H1 (cell line): ENCODE data around the gene OR51S1. TPM values are rescaled to one million over a fixed set of nuclear protein-coding genes. Genes with fewer than 3 reads are reported as not detected.

ENCODE experiments used
- ATF3 ChIP-seq: IDR thresholded peaks from 2 replicates; pipeline ENCODE4 v1.6.1; 2011; ENCODE audit warnings: low read depth, mild to moderate bottlenecking, low read length; ENCODE audit not compliant: insufficient read depth
- BCL11A ChIP-seq, 2 experiments: IDR thresholded peaks; one replicate each; pipeline ENCODE4 v1.6.1; 2011; ENCODE audit warnings: low read depth in 2 of 2, low read length in 2 of 2, mild to moderate bottlenecking in 2 of 2
- CBX5 ChIP-seq: fragments of 300-800, 300-1000 bp; sonication (generic); IDR thresholded peaks from 2 replicates; pipeline ENCODE4 v1.7.1; 2016; ENCODE audit warnings: antibody characterized with exemption, low read length, low read depth
- CHD1 ChIP-seq: IDR thresholded peaks from 2 replicates; pipeline ENCODE4 v1.6.1; 2012; ENCODE audit warnings: low read depth, low read length, improper control_type of control experiment
- CHD2 ChIP-seq: IDR thresholded peaks from 2 replicates; pipeline ENCODE4 v1.6.1; 2012; ENCODE audit warnings: low read length, improper control_type of control experiment
- CHD7 ChIP-seq: fragments of 300-600 bp; sonication (generic); IDR thresholded peaks from 2 replicates; pipeline ENCODE4 v1.7.1; 2012; ENCODE audit warnings: low read length, moderate library complexity, mild to moderate bottlenecking, inconsistent platforms; ENCODE audit not compliant: insufficient replicate concordance
- E2F6 ChIP-seq: IDR thresholded peaks from 2 replicates; pipeline ENCODE4 v1.6.1; 2012; ENCODE audit warnings: inconsistent platforms
- POLR2AphosphoS5 ChIP-seq: IDR thresholded peaks from 2 replicates; pipeline ENCODE4 v1.6.1; 2011; ENCODE audit warnings: low read depth, low read length
- POU5F1 ChIP-seq: IDR thresholded peaks from 2 replicates; pipeline ENCODE4 v1.6.1; 2011; ENCODE audit warnings: low read depth, mild to moderate bottlenecking, low read length, moderate library complexity
- SAP30 ChIP-seq: fragments of 300-600 bp; sonication (generic); IDR thresholded peaks from 2 replicates; pipeline ENCODE4 v1.7.1; 2012; ENCODE audit warnings: low read length, moderate library complexity, mild to moderate bottlenecking, inconsistent platforms; ENCODE audit not compliant: insufficient read depth, insufficient replicate concordance
- SP1 ChIP-seq: IDR thresholded peaks from 2 replicates; pipeline ENCODE4 v1.6.1; 2011; ENCODE audit warnings: low read depth, low read length
- SP4 ChIP-seq: IDR thresholded peaks from 2 replicates; pipeline ENCODE4 v1.6.1; 2012; ENCODE audit warnings: low read length, inconsistent platforms
- polyA plus RNA-seq, 7 experiments: library from polyadenylated mRNA; depleted of rRNA in 3 of 7; stranded (reverse) in 5 of 7; unstranded in 2 of 7; fragments of >200 nt in 5 of 7; fragments of 200-250 nt in 2 of 7; gene quantifications; 1 replicate in 5 of 7; 2 replicates in 1 of 7; 4 replicates in 1 of 7; pipeline versions ENCODE4 v1.2.1 to v1.2.3, GENCODE V29; 2011 to 2013; ENCODE audit warnings: missing spikeins in 2 of 7, mixed read lengths in 2 of 7
- total RNA-seq: library from RNA; stranded (reverse); fragmentation: NEBNext Ultra II Directional; extraction: Animal tissue kit (Norgen Biotek cat#: 25700); gene quantifications from 2 replicates; pipeline ENCODE4 v1.2.1, GENCODE V29; 2021

Gene OR51S1
- total and polyA plus RNA-seq, 2 of the 8 experiments (the other 6 are each of a cell fraction or from before 2014, with no cell fraction given), result not detected

GRCh38 chr11:4808476-4808875, 40.5 kb downstream of the OR51S1 start (continued):
- TF ChIP-seq CHD7 (no peak), SAP30 (no peak), SP4 (no peak), CBX5 (no peak), POLR2AphosphoS5 (no peak), SP1 (no peak), CHD1 (no peak), ATF3 (no peak), CHD2 (no peak), E2F6 (no peak), BCL11A (IDR thresholded peaks at IDR 0.05; ENCODE audit: low read depth in 2 of 2, low read length in 2 of 2) (no peak), POU5F1 (no peak)
